Measurements from ENCODE around the gene PHLDB1.
A peak's percentile ranks its signal among the peaks of the same experiment; 100 is the strongest.
"Not testable (repeated sequence)": the region's sequence is repeated elsewhere in the genome, so short reads cannot be mapped to it uniquely, and the experiment has no call there.

PHLDB1 gene

DNA sequence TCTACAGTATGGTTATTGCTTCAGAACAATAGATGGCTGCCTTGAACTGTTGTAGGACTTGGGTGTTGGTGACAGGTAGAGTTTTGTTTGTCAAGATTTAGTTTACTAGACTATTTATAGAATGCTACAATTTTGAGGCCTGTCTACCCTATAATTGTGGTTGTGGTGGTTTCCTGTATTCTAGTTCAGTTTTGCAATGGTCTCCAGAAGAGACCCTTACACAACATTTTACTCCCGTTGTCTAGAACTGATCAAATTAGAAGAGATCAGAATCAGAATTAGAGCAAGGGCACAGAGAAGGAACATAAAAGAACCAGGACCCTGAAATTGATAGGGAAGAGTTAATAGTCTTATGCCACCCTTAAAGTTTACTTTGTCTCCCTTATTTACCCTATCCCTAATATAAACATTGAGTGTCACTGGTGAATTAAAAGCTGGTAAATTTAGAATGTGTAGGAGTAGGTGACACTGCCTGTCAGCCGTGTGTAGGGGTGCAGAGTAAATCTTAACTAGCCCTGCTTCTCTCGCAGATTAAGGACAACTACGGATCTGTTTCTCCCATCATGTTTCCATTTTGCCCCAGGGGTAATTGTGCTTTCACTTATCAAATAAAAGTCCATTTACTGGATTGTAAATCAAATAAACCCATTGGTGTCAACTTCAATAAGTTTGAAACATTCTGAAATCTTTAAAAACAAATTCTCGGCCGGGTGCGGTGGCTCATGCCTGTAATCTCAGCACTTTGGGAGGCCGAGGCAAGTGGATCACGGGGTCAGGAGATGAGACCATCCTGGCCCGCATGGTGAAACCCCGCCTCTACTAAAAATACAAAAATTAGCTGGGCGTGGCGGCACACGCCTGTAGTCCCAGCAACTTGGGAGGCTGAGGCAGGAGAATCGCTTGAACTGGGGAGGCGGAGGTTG is 10.9 kb upstream of the PHLDB1 start:
- Mint-ChIP-seq H3K9me3 (no peaks in the 10 kb centered on the region), H3K27me3 (no peaks in the 10 kb centered on the region), H3K4me3 (no peak overlapping the region), H3K27ac (no peak overlapping the region), H3K36me3 (peaks cover 41% of the 10 kb centered on the region), H3K4me1 (no peaks in the 10 kb centered on the region)
- ATAC-seq, result no peak

DNA sequence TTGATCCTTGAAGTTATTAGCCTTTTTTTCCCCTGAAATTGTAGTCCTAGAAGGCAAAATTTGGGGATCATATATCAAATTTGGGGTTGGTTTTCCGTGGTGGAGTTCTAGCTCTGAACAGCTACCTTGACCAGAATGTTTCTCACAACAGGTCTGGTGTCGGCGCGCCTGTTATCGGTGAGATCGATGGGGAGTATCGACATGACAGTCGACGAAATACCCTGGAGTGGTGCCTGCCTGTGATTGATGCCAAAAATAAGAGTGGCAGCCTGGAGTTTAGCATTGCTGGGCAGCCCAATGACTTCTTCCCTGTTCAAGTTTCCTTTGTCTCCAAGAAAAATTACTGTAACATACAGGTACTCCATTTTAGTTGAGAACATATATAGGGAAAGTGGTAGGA is 9.9 kb upstream of the PHLDB1 start:
- ATAC-seq, result no peak
- H3K4me1 Mint-ChIP-seq, result no peaks in the 10 kb centered on the region
- no peaks in the 10 kb centered on the region for H3K9me3 Mint-ChIP-seq
- H3K27ac Mint-ChIP-seq, result no peak overlapping the region
- peaks cover 50% of the 10 kb centered on the region for H3K36me3 Mint-ChIP-seq
- no peak overlapping the region for H3K4me3 Mint-ChIP-seq
- no peaks in the 10 kb centered on the region for H3K27me3 Mint-ChIP-seq

DNA sequence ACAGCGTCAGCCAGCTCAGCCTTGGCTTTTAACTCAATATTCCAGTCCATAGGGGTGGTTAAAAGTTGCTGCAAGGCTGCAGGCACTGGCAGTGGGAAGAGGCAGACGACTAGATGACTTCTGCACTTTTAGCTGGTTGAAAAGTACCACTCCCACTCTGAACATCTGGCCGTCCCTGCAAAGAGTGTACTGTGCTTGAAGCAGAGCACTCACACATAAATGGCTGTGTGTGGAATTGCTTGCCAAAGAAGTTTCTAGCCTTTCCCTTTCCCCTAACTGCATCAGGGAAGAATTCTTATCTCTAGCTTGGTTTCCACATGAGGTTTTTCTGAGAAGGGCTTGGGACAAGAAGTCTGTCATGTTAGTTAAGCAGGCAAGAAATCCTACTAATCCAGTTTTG is 5.1 kb upstream of the PHLDB1 start:
- Mint-ChIP-seq H3K27ac (no peak overlapping the region), H3K36me3 (peaks cover 40% of the 10 kb centered on the region), H3K9me3 (no peaks in the 10 kb centered on the region)

DNA sequence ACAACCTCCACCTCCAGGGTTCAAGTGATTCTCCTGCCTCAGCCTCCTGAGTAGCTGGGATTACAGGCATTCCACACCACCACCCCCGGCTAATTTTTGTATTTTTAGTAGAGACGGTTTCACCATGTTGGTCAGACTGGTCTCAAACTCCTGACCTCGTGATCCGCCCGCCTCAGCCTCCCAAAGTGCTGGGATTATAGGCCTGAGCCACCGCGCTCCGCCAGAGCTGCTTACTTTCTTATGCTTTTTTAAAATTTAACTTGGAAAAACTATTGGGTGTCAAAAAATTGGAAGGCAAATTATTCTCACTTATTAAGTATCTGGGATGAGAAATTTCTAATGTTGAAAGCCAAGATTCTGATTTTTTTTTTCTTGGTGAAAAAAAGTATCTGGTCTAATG is 3.7 kb upstream of the PHLDB1 start:
- H3K4me3 Mint-ChIP-seq, H3K27me3 Mint-ChIP-seq, ATAC-seq, H3K9me3 Mint-ChIP-seq, H3K27ac Mint-ChIP-seq, H3K4me1 Mint-ChIP-seq: not testable (repeated sequence)
- peaks cover 35% of the 10 kb centered on the region for H3K36me3 Mint-ChIP-seq

More for the DNA sequence above, 5.1 kb upstream of the PHLDB1 start:
- Mint-ChIP-seq H3K4me3 (no peak overlapping the region), H3K27me3 (no peaks in the 10 kb centered on the region), H3K4me1 (peaks cover 6% of the 10 kb centered on the region)
- no peak for ATAC-seq

DNA sequence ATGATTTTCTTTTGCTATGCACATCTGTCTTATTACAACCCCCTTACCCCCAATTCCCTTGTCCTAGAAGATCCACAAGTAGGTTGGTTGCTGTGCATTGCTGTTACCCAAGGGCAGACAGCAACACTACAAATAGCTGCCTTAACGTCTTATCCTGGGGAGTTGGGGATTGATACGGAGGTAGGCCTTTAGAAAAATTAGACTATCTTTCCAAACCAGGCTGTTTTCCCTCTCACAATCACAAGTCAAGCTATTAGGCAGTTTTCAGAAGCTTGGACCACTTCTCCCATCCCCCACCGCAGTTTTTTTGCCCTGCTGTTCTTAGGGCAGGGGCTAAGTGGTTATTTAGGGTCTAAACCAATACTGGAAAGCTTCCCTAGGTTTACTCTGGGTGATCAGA is 2.8 kb upstream of the PHLDB1 start:
- Mint-ChIP-seq H3K36me3 (peaks cover 28% of the 10 kb centered on the region), H3K27ac (no peak overlapping the region), H3K27me3 (peaks cover 7% of the 10 kb centered on the region), H3K9me3 (no peaks in the 10 kb centered on the region), H3K4me3 (no peak overlapping the region), H3K4me1 (peaks cover 18% of the 10 kb centered on the region)
- no peak for ATAC-seq

DNA sequence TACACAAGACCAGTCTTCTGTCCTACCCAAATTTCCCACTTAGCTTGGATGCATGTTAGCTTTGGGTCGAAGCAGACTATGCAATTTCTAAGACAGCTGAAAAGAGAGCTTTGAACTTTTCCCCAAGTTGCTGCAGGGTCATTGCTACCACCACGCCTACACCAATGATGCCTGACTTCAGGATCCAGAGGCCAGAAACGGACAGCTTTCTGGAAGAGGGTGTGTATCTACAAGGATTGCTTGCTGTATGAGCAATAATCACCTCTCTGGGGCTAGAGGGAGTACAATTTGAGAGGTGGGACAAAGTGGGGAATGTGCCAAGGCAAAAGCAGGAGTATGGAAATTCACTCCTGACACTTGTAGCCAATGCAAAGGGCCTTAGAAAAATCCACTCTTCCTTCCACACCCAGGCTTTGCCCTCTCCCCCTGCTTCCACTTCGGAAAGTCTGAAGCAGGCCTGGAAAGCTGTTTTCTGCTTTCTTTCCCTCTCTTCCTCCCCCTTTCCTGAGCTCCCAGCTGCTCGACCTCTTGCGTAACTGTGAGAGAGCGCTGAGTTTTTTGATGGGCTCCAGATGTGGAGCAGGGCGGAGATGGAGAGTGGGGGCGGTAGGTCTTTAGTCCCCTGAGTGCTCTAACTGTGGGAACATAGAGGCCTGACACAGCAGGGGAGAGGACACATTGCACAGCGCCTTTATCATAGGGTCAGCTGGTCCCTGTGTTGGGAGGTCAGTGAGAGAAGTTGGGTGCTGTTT is 2.1 kb upstream of the PHLDB1 start:
- Mint-ChIP-seq H3K36me3 (peaks cover 21% of the 10 kb centered on the region), H3K27ac (no peak overlapping the region), H3K4me1 (peaks cover 26% of the 10 kb centered on the region), H3K27me3 (peaks cover 14% of the 10 kb centered on the region), H3K4me3 (no peak overlapping the region), H3K9me3 (no peaks in the 10 kb centered on the region)
- ATAC-seq, result no peak

DNA sequence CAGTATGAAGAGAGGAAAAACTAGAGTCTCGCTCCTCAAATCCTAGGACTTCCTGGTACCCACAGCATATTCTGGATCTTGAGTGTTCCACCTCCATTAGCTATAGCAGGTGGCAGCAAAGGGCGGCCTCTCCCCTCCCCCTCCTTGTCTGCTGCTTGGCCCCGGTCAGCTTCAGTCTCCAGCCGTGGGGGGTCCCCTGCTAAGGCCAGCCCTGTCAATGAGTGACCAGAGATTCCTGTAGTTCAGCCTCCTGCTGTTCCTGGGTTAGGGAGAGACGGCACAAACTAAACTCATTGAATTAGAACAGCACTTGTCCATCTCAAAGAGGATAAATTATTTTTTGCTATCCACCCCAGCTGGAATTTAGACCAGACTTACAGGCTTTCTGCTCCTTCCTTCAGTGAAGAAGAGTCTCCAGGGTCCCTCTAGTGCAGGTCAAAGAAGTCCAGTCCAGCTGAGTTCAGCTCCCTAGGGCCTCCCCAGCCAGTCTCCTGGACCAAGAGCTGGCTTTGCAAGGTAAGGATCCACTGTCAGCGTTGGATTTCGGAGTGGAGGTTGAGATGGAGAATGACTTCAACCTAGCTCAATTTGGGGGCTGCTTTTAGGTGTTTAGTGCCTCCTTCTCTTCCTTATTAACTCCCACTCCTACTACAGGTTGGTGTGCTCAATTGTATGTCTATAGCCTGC is 1.1 kb upstream of the PHLDB1 start:
- no peak for ATAC-seq
- Mint-ChIP-seq H3K9me3 (no peaks in the 10 kb centered on the region), H3K36me3 (peaks cover 17% of the 10 kb centered on the region), H3K4me1 (peaks cover 33% of the 10 kb centered on the region), H3K27me3 (peaks cover 14% of the 10 kb centered on the region), H3K27ac (peak overlapping the region; percentile 48), H3K4me3 (peak overlapping the region; percentile 77)

DNA sequence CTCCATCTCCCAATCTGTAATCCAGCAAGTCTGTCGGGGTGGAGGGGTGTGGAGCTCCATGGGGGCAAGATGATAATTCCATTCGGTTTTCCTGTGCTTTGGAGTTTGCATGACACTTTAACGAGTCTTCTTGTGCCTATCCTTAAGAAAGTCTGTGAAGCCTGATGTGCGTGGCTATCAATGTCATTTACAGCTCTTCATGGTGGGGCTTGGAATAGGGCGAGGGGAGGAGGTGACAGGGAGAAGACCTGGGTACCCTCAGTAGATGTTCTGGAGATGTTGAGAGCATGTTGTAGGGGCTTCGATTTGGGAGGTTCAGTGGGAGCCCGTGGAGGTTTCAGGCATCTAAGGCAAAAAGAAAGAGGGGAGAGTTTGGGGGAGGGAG is 579 bp upstream of the PHLDB1 start:
- H3K27ac Mint-ChIP-seq, result peak overlapping the region; percentile 48
- H3K9me3 Mint-ChIP-seq, result no peaks in the 10 kb centered on the region
- H3K27me3 Mint-ChIP-seq, result peaks cover 14% of the 10 kb centered on the region
- H3K4me3 Mint-ChIP-seq, result peak overlapping the region; percentile 77
- no peak for ATAC-seq
- peaks cover 11% of the 10 kb centered on the region for H3K36me3 Mint-ChIP-seq
- H3K4me1 Mint-ChIP-seq, result peaks cover 35% of the 10 kb centered on the region

DNA sequence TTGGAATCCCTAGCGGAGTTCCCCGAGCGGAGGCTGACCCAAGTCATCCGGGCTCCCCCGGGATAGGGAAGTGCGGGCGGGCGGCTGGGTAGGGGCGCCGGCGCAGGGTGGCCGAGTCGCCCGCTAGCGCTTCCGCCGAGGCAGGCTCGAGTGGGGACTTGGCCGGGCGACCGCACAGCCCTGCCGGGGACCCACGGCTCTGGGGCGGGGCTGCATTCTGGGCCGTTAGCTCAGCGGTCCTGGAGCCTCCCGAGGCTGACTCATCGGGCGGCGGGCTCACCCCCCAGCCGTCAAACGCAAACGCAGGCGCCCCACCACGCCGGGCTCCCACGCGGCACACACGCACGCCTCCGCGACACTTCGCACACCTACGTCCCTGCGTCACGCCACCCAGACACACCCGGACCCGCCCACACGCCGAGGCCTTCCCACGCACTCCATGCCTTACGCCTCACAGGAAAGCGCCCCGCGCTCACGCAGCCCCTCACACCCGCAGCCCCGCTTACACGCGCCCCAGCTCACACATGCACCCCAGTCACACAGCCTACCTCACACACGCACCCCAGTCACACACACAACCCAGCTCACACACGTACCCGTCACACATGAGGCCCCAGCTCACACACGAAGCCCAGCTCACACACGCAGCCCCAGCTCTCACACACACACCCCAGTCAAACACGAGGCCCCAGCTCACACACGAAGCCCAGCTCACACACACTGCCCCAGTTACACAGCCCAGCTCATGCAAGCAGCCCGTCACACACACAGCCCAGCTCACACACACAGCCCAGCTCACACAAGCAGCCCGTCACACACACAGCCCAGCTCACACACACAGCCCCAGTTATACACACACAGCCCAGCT is 1.2 kb downstream of the PHLDB1 start:
- peak; percentile 70 for ATAC-seq
- H3K4me1 Mint-ChIP-seq, result peaks cover 35% of the 10 kb centered on the region
- H3K9me3 Mint-ChIP-seq, result no peaks in the 10 kb centered on the region
- peak overlapping the region; percentile 71 for H3K4me3 Mint-ChIP-seq
- peak overlapping the region; percentile 73 for H3K27ac Mint-ChIP-seq
- peaks cover 16% of the 10 kb centered on the region for H3K27me3 Mint-ChIP-seq
- H3K36me3 Mint-ChIP-seq, result no peaks in the 10 kb centered on the region

DNA sequence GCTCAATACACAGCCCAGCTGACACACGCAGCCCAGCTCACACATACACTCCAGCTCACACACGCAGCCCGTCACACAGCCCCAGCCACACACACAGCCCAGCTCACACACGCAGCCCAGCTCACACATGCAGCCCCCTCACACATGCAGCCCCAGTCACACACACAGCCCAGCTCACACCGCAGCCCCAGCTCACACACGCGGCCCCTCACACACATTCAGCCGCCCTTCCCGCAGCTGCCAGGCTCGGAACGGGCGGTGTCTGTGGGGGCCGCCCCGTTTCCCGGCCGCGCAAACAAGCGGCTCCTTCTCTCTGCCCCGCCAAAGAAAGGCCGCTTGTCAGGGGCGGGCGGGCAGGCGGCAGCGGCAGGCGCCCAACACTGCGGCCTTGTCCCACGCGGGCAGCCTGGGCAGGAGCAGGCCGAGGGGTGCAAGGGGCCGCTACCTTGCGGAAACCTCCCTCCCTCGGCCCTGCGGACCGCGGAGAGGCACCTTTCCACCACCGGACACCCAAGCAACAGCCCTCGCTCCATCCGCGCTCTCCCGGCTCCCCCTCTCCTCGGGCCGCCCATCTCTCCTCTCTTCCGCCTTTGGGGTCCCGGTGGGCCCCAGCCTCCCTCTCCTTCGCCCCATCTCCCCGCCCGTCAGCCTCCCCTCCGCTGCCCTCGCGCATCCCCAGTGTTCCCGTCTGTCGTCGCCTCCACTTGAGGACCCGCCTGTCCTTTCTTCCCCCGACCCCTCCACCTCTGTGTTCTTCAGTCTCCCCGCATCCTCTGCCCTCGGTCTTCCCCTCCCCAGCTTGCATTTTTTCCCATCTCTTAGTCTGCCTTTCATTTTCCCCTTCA is 2.2 kb downstream of the PHLDB1 start:
- Mint-ChIP-seq H3K36me3 (no peaks in the 10 kb centered on the region), H3K4me3 (peak overlapping the region; percentile 71), H3K9me3 (no peaks in the 10 kb centered on the region), H3K4me1 (peaks cover 35% of the 10 kb centered on the region), H3K27ac (peak overlapping the region; percentile 73), H3K27me3 (peaks cover 26% of the 10 kb centered on the region)
- ATAC-seq, result no peak

DNA sequence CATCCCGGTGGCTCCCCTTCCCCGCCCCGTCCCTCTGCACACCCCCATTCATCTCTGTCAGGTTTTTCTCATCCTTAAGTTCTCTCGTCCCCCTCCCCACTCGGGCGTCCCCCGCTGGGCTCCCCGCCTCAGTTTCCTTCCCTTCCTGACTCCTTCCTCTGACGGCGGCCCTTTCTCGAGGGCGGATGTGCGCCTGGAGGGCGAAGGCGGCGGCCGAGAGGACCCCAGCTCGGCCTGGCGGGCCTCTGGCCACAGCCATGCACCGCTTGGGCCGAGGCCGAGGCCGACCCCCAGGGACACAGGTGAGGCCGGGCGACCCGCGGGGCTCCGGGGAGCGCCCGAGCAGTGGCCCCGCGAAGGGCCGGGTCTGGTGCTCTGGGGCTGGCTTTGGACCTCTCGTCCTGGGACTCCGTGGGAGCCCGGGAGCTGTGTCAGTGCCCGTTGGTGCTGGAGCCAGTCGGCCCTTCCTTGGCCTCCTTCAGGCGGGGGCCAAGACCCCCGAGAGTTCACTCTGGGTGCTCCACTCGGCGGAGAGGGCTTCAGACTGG is 2.9 kb downstream of the PHLDB1 start:
- peak overlapping the region; percentile 73 for H3K27ac Mint-ChIP-seq
- H3K4me1 Mint-ChIP-seq, result peaks cover 35% of the 10 kb centered on the region
- H3K27me3 Mint-ChIP-seq, result peaks cover 33% of the 10 kb centered on the region
- no peaks in the 10 kb centered on the region for H3K9me3 Mint-ChIP-seq
- peak overlapping the region; percentile 71 for H3K4me3 Mint-ChIP-seq
- H3K36me3 Mint-ChIP-seq, result peaks cover 2% of the 10 kb centered on the region
- no peak for ATAC-seq

DNA sequence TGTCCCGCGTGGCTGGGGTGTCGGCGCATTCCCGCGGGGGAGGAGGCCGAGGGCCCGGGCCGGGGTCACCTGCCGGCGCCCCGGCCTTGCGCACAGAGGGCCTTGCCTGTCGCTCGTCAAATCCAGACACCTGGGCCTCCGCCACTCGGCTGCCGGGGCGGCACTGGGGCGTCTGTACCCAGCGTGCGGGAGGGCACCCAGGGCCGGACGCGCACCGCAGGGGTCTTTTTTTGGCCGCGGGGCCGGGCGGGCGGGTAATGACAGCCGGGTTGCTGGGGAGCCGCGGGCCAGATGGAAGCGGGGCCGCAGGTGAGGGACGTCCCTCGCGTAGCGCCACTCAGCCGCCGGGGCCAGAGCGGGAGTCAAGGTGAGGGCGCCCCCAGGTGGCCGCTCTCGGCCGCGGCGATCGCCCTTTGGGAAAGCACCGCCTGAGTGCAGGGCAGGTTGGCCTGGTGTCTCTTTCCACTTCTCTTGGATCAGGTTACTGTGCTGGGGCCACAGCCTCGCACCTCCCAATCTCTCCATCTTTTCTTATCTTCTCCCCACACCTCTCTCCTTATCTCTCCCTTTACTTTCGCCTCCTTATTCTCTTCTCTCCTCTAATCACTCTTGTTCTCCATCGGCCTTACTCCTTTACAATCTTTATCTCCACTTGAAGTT is 3.5 kb downstream of the PHLDB1 start:
- peaks cover 6% of the 10 kb centered on the region for H3K36me3 Mint-ChIP-seq
- H3K9me3 Mint-ChIP-seq, result no peaks in the 10 kb centered on the region
- ATAC-seq, result peak; percentile 73
- H3K27me3 Mint-ChIP-seq, result peaks cover 39% of the 10 kb centered on the region
- H3K27ac Mint-ChIP-seq, result peak overlapping the region; percentile 5
- peak overlapping the region; percentile 71 for H3K4me3 Mint-ChIP-seq
- peaks cover 35% of the 10 kb centered on the region for H3K4me1 Mint-ChIP-seq

DNA sequence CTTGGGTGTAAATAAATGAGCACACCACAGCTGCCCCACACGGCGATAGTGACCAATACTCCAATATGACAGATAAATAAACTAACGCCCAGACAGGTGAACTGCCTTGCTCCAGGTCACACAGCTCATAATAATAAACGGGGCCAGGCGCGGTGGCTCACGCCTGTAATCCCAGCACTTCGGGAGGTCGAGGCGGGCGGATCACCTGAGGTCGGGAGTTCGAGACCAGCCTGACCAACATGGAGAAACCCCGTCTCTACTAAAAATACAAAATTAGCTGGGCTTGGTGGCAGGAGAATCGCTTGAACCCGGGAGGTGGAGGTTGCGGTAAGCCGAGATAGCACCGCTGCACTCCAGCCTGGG is 4.0 kb downstream of the PHLDB1 start:
- peaks cover 44% of the 10 kb centered on the region for H3K27me3 Mint-ChIP-seq
- H3K4me1 Mint-ChIP-seq, result peaks cover 35% of the 10 kb centered on the region
- H3K4me3 Mint-ChIP-seq, result peak overlapping the region; percentile 43
- not testable (repeated sequence) for ATAC-seq, H3K36me3 Mint-ChIP-seq, H3K9me3 Mint-ChIP-seq
- H3K27ac Mint-ChIP-seq, result peak overlapping the region; percentile 5
